GM19395 (cell line): ENCODE data around the gene ANGPTL3.

Experiments
- ATAC-seq: cut with Tn5 transposase; IDR thresholded peaks from one replicate; pipeline ENCODE4 v1.9.1; 2021; ENCODE audit warnings: mild to moderate bottlenecking, moderate library complexity; ENCODE audit not compliant: unreplicated experiment

The ANGPTL3 gene

DNA sequence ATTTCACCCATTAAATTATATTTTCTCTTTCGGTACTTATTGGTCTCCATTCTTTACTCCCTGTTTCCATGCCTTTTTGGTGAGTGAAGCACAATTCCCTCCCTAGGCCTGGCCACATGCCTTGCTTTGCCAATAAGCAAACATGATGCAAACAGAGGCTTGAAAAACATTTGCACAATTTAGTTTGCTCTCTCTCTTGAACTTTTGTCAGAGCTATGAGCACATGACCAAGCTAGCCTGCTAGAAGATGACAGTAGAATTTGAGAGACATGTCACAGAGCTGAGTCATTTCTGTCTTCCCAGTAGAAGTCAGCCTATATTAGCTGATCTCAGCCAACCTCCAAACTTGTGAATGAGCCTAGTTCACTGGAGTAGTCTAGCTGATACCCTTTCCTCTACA lies 24.6 kb downstream of the ANGPTL3 start:
- ATAC-seq = peak; percentile 98

DNA sequence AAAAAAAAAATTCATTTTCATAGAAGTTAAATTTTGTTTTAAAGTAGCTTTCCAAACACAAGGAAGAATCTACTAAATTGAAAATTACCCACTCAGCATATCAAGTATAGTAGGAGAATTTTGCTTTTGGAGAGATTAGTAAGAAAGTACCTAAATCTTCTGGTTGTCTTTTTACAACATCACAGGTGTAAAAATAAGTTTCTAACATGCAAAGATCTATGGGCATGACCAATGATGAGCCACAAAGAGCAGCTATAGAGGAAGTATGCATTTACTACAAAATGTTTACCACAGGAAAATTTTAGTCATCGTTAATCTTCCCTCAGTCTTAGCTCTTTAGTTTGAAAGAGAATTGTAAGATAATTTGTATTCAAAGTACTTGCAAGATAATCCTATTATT lies 28.1 kb downstream of the ANGPTL3 start:
- ATAC-seq = no peak

DNA sequence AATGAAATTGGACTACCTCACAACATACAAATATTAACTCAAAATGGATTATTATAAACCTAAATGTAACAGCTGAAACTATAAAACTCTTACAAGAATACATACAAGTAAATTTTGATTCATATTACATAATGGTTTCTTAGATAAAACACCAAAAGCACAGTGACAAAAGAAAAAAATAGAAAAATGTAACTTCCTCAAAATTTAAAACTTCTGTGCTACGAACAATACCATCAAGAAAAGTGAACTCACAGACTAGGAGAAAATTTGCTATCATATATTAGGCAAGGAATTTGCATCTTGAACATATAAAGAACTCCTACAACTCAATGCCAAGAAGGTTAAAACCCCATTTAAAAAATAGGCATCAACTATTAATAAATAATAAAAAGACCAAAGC lies 31.2 kb downstream of the ANGPTL3 start:
- no peak for ATAC-seq

DNA sequence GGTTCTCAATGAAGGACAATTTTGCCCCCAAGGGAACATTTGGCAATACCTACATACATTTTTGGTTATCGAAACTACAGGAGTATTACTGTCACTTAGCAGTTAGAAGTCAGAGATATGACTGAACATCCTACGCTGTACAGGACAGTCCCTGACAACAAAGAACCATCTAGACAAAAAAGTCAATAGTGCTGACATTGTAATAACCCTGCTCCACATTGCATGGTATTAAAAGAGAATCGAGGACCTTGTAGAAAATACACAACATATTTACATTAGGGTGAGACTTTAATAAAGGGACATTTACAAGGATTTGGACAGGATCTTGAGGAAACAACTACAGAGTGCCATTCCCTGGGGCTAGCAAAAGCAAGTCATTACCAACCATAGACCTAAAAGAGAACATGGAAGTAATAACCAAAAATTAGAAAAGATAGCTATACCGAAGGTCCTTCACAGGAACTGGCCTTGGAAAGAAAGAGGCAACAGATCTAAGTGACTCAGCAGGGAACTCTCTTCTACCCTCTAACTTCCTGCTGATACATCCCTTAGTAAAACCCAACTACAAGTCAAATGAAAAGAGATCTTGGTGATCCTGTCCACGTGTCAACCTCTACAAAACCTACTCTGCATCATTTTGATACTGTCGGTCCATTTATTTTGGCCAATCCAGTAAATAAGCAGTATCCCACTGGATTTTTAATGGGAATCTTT lies 40.2 kb downstream of the ANGPTL3 start:
- no peak for ATAC-seq

DNA sequence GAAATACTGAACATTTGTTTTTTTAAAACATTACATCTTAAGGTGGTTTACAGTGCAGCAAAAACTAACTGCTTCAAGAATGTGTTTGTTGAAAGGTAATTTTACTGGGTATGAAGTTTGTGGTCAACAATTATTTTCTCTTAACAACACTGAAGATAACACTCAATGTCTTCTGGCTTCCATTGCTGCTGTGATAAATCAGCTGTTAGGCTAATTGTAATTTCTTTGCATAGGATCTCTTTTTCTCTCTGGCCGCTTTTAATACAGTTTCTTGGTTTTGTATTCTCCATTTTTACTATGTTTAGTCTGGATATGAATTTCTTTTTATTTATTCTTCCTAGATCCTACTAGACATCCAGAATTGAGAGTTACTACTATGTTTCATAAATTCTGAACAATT lies 46.0 kb downstream of the ANGPTL3 start:
- no peak for ATAC-seq

DNA sequence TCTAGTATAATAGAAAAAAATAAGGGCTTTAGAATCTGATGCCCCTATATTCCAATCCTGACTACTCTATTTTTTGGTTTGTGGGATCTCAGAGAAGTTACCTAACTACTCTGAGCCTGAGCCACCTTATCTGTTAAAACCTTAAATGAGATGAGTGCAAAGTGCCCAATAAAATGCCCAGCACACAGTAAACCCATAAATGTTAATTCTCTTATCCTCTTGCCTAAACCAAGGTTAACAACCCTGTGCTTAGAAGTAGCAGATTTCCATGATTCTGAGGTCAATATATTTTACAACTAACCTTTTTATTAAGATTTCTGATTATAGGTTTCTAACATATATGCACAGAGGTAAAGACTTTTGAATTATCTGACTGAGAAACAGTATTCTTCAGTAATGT lies 55.1 kb downstream of the ANGPTL3 start:
- no peak for ATAC-seq

DNA sequence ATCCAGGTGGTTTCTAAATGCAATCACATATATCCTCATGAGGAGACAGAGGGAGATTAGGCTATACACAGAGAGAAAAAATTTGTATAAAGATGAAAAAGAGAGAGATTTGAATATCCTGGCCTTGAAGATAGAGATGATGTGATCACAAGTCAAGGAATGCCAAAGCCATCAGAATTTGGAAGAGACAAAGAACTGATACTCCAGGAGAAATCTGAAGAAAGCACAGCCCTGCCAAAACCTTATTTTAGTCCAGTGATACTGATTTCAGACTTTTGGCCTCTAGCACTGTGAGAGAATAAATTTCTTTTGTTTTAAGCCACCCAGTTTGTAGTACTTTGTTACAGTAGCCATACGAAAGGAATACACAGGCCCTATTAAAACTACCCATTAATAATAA lies 57.4 kb downstream of the ANGPTL3 start:
- ATAC-seq = no peak
